GM12891 (cell line): ENCODE results near the gene TMC2.

Experiments
- POLR2A ChIP-seq: IDR thresholded peaks from 2 replicates; pipeline ENCODE4 v1.6.1; 2011; ENCODE audit warnings: low read depth, low read length, control low read depth
- POLR2AphosphoS5 ChIP-seq: IDR thresholded peaks from 2 replicates; pipeline ENCODE4 v1.6.1; 2011; ENCODE audit warnings: low read depth, low read length, control low read depth
- POU2F2 ChIP-seq: IDR thresholded peaks from 2 replicates; pipeline ENCODE4 v1.6.1; 2011; ENCODE audit warnings: low read depth, mild to moderate bottlenecking, control low read depth, low read length, moderate library complexity
- TAF1 ChIP-seq: IDR thresholded peaks from 2 replicates; pipeline ENCODE4 v1.6.1; 2011; ENCODE audit warnings: low read depth, low read length, control low read depth

GRCh38 chr20:2518096-2518495 is 18.3 kb upstream of the TMC2 start:
- TF ChIP-seq POLR2A (no peak), TAF1 (no peak), POU2F2 (no peak), POLR2AphosphoS5 (no peak)
